ENCODE measurements around the gene LPAR1. TPM values are rescaled to one million over a fixed set of nuclear protein-coding genes. Genes with fewer than 3 reads are reported as not detected.

LPAR1 gene
- polyA plus RNA-seq, 3 donors: 15.1 to 18.1 (median 17.5) TPM

DNA sequence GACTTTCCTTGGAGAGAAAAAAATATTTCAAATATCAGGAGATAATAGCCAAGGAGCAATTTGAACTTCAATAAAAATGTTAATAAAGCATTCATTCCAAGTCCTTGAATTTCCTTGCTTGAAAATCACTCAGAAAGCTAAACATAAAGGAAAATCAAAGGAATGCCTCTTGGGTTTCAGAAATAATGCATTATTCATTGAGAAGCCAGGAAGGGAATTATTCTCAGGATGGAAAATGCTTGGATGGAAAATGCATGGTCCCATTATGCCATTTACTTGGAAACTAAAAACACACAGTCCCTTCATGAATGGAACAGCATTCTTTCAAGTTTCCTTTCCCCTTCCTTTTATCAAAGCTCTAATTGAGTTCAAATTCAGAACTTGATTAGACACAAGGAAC is 160.9 kb downstream of the LPAR1 start:
- no peak overlapping the region for H3K4me3 Mint-ChIP-seq
- peaks cover 15 to 16% of the 10 kb centered on the region in 2 donors for H3K4me1 ChIP-seq (ENCODE audit: control insufficient read depth in 1 of 2, insufficient read depth in 2 of 2, low read length in 2 of 2)
- no peak overlapping the region for H3K27ac ChIP-seq (ENCODE audit: low read depth in 1 of 2, low read length in 2 of 2)
- no peak for DNase-seq
- H2AFZ ChIP-seq (ENCODE audit: insufficient read depth, low read depth, low read length, poor library complexity, severe bottlenecking): no peak overlapping the region
- H3K36me3 ChIP-seq (replicated peaks in 1 of 2; ENCODE audit: control insufficient read depth in 1 of 2, insufficient read depth in 2 of 2, low read length in 2 of 2): no peaks in the 10 kb centered on the region
- peaks cover 25% of the 10 kb centered on the region for H3K4me1 Mint-ChIP-seq
- peaks cover 0 to 17% of the 10 kb centered on the region in 2 donors for H3K27me3 ChIP-seq (ENCODE audit: control insufficient read depth in 2 of 2, insufficient read depth in 2 of 2, low read length in 2 of 2)
- no peak overlapping the region for H3K27ac Mint-ChIP-seq
- H3K27me3 Mint-ChIP-seq (ENCODE audit: low read depth in 3 of 3): peaks cover 12 to 23% (median 20%) of the 10 kb centered on the region in 3 donors
- H3K4me3 ChIP-seq (replicated peaks in 1 of 3; ENCODE audit: low read depth in 2 of 3, low read length in 3 of 3): no peak overlapping the region
- H3K9me3 ChIP-seq (replicated peaks in 1 of 2; ENCODE audit: control insufficient read depth in 1 of 2, insufficient read depth in 1 of 2, low read length in 2 of 2): no peaks in the 10 kb centered on the region
- peaks cover 0 to 6% (median 0%) of the 10 kb centered on the region in 7 donors for H3K9me3 Mint-ChIP-seq
- peaks cover 78% of the 10 kb centered on the region for H4K20me1 ChIP-seq (ENCODE audit: insufficient read depth, low read length)
- intact Hi-C loops (cut with micrococcal nuclease): no loop called here
- no peaks in the 10 kb centered on the region for H3K79me2 ChIP-seq (ENCODE audit: insufficient read depth, low read length)
- TF ChIP-seq, protein P1, sequence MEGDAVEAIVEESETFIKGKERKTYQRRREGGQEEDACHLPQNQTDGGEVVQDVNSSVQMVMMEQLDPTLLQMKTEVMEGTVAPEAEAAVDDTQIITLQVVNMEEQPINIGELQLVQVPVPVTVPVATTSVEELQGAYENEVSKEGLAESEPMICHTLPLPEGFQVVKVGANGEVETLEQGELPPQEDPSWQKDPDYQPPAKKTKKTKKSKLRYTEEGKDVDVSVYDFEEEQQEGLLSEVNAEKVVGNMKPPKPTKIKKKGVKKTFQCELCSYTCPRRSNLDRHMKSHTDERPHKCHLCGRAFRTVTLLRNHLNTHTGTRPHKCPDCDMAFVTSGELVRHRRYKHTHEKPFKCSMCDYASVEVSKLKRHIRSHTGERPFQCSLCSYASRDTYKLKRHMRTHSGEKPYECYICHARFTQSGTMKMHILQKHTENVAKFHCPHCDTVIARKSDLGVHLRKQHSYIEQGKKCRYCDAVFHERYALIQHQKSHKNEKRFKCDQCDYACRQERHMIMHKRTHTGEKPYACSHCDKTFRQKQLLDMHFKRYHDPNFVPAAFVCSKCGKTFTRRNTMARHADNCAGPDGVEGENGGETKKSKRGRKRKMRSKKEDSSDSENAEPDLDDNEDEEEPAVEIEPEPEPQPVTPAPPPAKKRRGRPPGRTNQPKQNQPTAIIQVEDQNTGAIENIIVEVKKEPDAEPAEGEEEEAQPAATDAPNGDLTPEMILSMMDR (IDR thresholded peaks at IDR 0.05): no peak
- H3K36me3 Mint-ChIP-seq: peaks cover 30 to 36% of the 10 kb centered on the region in 2 donors
- H3K4me2 ChIP-seq (replicated peaks; ENCODE audit: extremely low read depth, low read length, poor library complexity, severe bottlenecking): no peak overlapping the region
- no peak overlapping the region for H3K9ac ChIP-seq (ENCODE audit: insufficient read depth, low read length, poor library complexity, severe bottlenecking)

DNA sequence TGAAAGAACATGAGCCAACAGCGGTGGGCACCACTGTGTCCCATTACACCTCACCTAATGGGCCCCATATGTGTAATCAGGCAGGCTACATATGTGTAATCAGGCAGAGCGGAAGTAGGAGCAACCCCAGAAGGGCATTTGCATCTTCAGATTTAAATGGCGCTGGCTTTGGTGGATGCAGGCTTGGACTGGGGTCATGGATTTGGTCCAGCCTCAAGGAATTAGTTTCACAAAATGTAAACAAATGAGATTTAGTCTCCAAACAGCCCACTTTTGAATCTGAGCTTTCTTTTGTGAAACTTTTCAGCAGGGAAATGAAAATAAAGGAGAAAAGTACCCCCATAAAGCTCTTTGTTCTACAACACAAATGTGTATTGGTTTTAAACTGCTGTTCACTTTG is 161.3 kb downstream of the LPAR1 start:
- H3K4me1 ChIP-seq (ENCODE audit: control insufficient read depth in 1 of 2, insufficient read depth in 2 of 2, low read length in 2 of 2): peaks cover 15 to 16% of the 10 kb centered on the region in 2 donors
- peaks cover 0 to 17% of the 10 kb centered on the region in 2 donors for H3K27me3 ChIP-seq (ENCODE audit: control insufficient read depth in 2 of 2, insufficient read depth in 2 of 2, low read length in 2 of 2)
- intact Hi-C loops (cut with micrococcal nuclease): no loop called here
- no peak overlapping the region for H3K4me2 ChIP-seq (replicated peaks; ENCODE audit: extremely low read depth, low read length, poor library complexity, severe bottlenecking)
- no peaks in the 10 kb centered on the region for H3K36me3 ChIP-seq (replicated peaks in 1 of 2; ENCODE audit: control insufficient read depth in 1 of 2, insufficient read depth in 2 of 2, low read length in 2 of 2)
- no peak overlapping the region for H3K4me3 ChIP-seq (replicated peaks in 1 of 3; ENCODE audit: low read depth in 2 of 3, low read length in 3 of 3)
- Mint-ChIP-seq H3K4me1 (peaks cover 20% of the 10 kb centered on the region), H3K36me3 (peaks cover 31 to 33% of the 10 kb centered on the region in 2 donors), H3K27me3 (ENCODE audit: low read depth in 3 of 3) (peaks cover 12 to 23% (median 22%) of the 10 kb centered on the region in 3 donors), H3K4me3 (peak overlapping the region in 1 of 2 donors; percentile 46), H3K27ac (no peak overlapping the region), H3K9me3 (peaks cover 0 to 6% (median 0%) of the 10 kb centered on the region in 7 donors)
- no peaks in the 10 kb centered on the region for H3K9me3 ChIP-seq (replicated peaks in 1 of 2; ENCODE audit: control insufficient read depth in 1 of 2, insufficient read depth in 1 of 2, low read length in 2 of 2)
- TF ChIP-seq, protein P1 (IDR thresholded peaks at IDR 0.05): no peak
- DNase-seq: no peak
- no peaks in the 10 kb centered on the region for H3K79me2 ChIP-seq (ENCODE audit: insufficient read depth, low read length)
- no CpG with 5 or more reads among the region's 3 CpGs for WGBS (ENCODE audit: insufficient coverage)
- H3K27ac ChIP-seq (ENCODE audit: low read depth in 1 of 2, low read length in 2 of 2): no peak overlapping the region
- no peak overlapping the region for H2AFZ ChIP-seq (ENCODE audit: insufficient read depth, low read depth, low read length, poor library complexity, severe bottlenecking)
- peaks cover 73% of the 10 kb centered on the region for H4K20me1 ChIP-seq (ENCODE audit: insufficient read depth, low read length)
- H3K9ac ChIP-seq (ENCODE audit: insufficient read depth, low read length, poor library complexity, severe bottlenecking): no peak overlapping the region
